ENCODE measurements around the gene CIROP. TPM values are rescaled to one million over a fixed set of nuclear protein-coding genes. Genes with fewer than 3 reads are reported as not detected.

CIROP gene
- total and polyA plus RNA-seq, 9 of the 15 experiments (the other 6 are each of a cell fraction or from before 2014, with no cell fraction given): not detected

- Histone ChIP-seq H3K27me3 (ENCODE audit: control insufficient read depth in 2 of 2, insufficient read depth in 2 of 2, low read length in 2 of 2) (peaks cover 0 to 13% of the 10 kb centered on the region in 2 experiments; a peak in 3 of 5 replicates), H3K4me2 (ENCODE audit: insufficient read depth, low read length) (no peak overlapping the region), H4K20me1 (replicated peaks; ENCODE audit: control insufficient read depth, insufficient read depth, low read length) (peaks cover 3% of the 10 kb centered on the region; the same call in 1 of the 2 replicates), H3K9ac (ENCODE audit: insufficient read depth in 1 of 2, low read depth in 2 of 2, low read length in 2 of 2) (no peak overlapping the region), H3K79me2 (ENCODE audit: control insufficient read depth, insufficient read depth, low read length) (no peaks in the 10 kb centered on the region), H2AFZ (ENCODE audit: low read depth, low read length) (no peak overlapping the region), H3K4me1 (replicated peaks in 1 of 2; ENCODE audit: control insufficient read depth in 2 of 2, insufficient read depth in 2 of 2, low read length in 2 of 2) (peaks cover 30 to 58% of the 10 kb centered on the region in 2 experiments), H3K36me3 (ENCODE audit: control insufficient read depth, insufficient read depth, low read length) (no peaks in the 10 kb centered on the region), H3K9me1 (ENCODE audit: control insufficient read depth, insufficient read depth, low read length) (no peaks in the 10 kb centered on the region), H3K27ac (ENCODE audit: extremely low read depth, low read depth, low read length) (no peak overlapping the region), H3K9me3 (replicated peaks; ENCODE audit: control insufficient read depth, insufficient read depth, low read depth, low read length) (no peaks in the 10 kb centered on the region), H3K4me3 (no peak overlapping the region)
- in situ Hi-C loops (cut with MboI): no loop called here
- no TSS peak for BruUV-seq (replicated peaks)
- FAIRE-seq: peak; percentile 58
- TF ChIP-seq DACH1 (IDR thresholded peaks at IDR 0.05; ENCODE audit: partially characterized antibody) (no peak), ZNF232 (CRISPR knock-in tag; IDR thresholded peaks at IDR 0.05) (no peak), ZFP30 (CRISPR knock-in tag; IDR thresholded peaks at IDR 0.05; ENCODE audit: borderline replicate concordance) (no peak), ILF3 (IDR thresholded peaks at IDR 0.05; ENCODE audit: borderline replicate concordance) (no peak), SETDB1 (IDR thresholded peaks at IDR 0.05; ENCODE audit: low read length) (no peak), STAT6 (CRISPR knock-in tag; IDR thresholded peaks at IDR 0.05) (no peak), MLLT1 (IDR thresholded peaks at IDR 0.05) (no peak), BDP1 (IDR thresholded peaks at IDR 0.05; ENCODE audit: insufficient read depth, insufficient read length) (no peak), KLF1 (tag; IDR thresholded peaks at IDR 0.05) (no peak), USF2 (CRISPR knock-in tag; IDR thresholded peaks at IDR 0.05) (no peak)
- POLR2A ChIA-PET: no interaction called here
- CTCF ChIA-PET (ENCODE audit: low intra/inter-chr PET ratio): no interaction called here
- 44% methylated on average over 4 of the region's 4 CpGs for WGBS (ENCODE audit: insufficient coverage, low coverage, missing lambda C conversion rate)
- ATAC-seq: no peak
- intact Hi-C loops (cut with micrococcal nuclease): no loop called here
- DNase-seq (ENCODE audit: extremely low read depth in 1 of 4, low spot score in 3 of 4): peak in 1 of 4 experiments; percentile 33
Measured at GRCh38 chr14:23114669-23115038, 9.9 kb upstream of the CIROP start.

All from K562 (cell line).